Effector memory CD8-positive, alpha-beta T cell (primary cell): Measurements from ENCODE around the gene WDR18.
"Not testable (repeated sequence)": the region's sequence is repeated elsewhere in the genome, so short reads cannot be mapped to it uniquely, and the experiment has no call there.

Experiments used
- ATAC-seq: fragments of 150-1000 bp; cut with Tn5 transposase; replicated peaks from 2 replicates; pipeline ENCODE4 v1.10.0; 2021; ENCODE audit warnings: mild to moderate bottlenecking, moderate library complexity
- DNase-seq, 3 experiments: peaks; one replicate each; pipeline ENCODE4 v3.0.0; 2021
- H3K27ac Mint-ChIP-seq, 2 donors: one replicate each; pipeline ENCODE4 v1.8.0; 2022; ENCODE audit warnings: mild to moderate bottlenecking in 2 of 2, mixed read lengths in 2 of 2, moderate library complexity in 2 of 2
- H3K27me3 Mint-ChIP-seq, 2 donors: one replicate each; pipeline ENCODE4 v1.8.0; 2022; ENCODE audit warnings: mixed read lengths in 2 of 2
- H3K36me3 Mint-ChIP-seq: one replicate; pipeline ENCODE4 v1.8.0; 2022; ENCODE audit warnings: mild to moderate bottlenecking, moderate library complexity, mixed read lengths; ENCODE audit not compliant: insufficient read depth
- H3K4me1 Mint-ChIP-seq, 2 donors: one replicate each; pipeline ENCODE4 v1.8.0; 2022; ENCODE audit warnings: low read depth in 2 of 2, mixed read lengths in 2 of 2
- H3K4me3 Mint-ChIP-seq, 2 donors: one replicate each; pipeline ENCODE4 v1.8.0; 2022; ENCODE audit warnings: mild to moderate bottlenecking in 2 of 2, mixed read lengths in 2 of 2, moderate library complexity in 2 of 2
- H3K9me3 Mint-ChIP-seq, 2 donors: one replicate each; pipeline ENCODE4 v1.8.0; 2022; ENCODE audit warnings: mixed read lengths in 2 of 2

WDR18 gene

DNA sequence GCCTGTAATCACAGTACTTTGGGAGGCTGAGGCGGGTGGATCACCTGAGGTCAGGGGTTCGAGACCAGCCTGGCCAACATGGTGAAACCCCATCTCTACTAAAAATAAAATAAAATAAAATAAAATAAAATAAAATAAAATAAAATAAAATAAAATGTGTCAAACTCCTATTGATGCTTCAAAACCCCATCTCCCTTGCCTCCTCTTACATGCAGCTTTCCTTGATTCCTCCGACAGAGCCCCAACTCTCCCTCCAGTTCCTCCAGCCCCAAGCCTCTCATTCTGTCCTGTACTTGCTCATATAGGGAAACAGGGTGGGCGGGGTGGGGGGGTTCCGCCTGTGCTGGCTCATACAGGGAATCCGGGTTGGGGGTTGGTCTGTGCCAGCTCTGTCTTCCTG is 40.9 kb downstream of the WDR18 start:
- not testable (repeated sequence) for DNase-seq, H3K27me3 Mint-ChIP-seq, H3K27ac Mint-ChIP-seq, H3K4me3 Mint-ChIP-seq, H3K9me3 Mint-ChIP-seq, ATAC-seq
- H3K36me3 Mint-ChIP-seq, result peaks cover 51% of the 10 kb centered on the region
- H3K4me1 Mint-ChIP-seq, result peaks cover 14 to 22% of the 10 kb centered on the region in 2 donors

- peaks cover 18 to 24% of the 10 kb centered on the region in 2 donors for H3K4me1 Mint-ChIP-seq
- DNase-seq (peak in 1 of 3 experiments; percentile 48), ATAC-seq (peak; percentile 10)
- H3K36me3 Mint-ChIP-seq, result peaks cover 55% of the 10 kb centered on the region
- no peaks in the 10 kb centered on the region for H3K9me3 Mint-ChIP-seq
- peak within 1 kb of the TSS; percentile 91 to 94 for H3K27ac Mint-ChIP-seq
- peak within 1 kb of the TSS; percentile 97 to 99 for H3K4me3 Mint-ChIP-seq
- no peaks in the 10 kb centered on the region for H3K27me3 Mint-ChIP-seq
These were observed 42.0 kb downstream of the WDR18 start, which contains the start of gene CNN2 for GRCh38 chr19:1025960-1026782. CNN2 (plus strand) TSS chr19:1026608; CDS start chr19:1026662, 54 bp downstream.

GRCh38 chr19:1026783-1027649 is 42.9 kb downstream of the WDR18 start:
- Mint-ChIP-seq H3K27me3 (no peaks in the 10 kb centered on the region), H3K4me3 (peak overlapping the region; percentile 97 to 99), H3K36me3 (peaks cover 55% of the 10 kb centered on the region), H3K27ac (peak overlapping the region; percentile 91 to 94), H3K9me3 (no peaks in the 10 kb centered on the region), H3K4me1 (peaks cover 18% of the 10 kb centered on the region in 2 donors)
- DNase-seq (peak in 2 of 3 experiments; percentile 32 to 41), ATAC-seq (no peak)

DNA sequence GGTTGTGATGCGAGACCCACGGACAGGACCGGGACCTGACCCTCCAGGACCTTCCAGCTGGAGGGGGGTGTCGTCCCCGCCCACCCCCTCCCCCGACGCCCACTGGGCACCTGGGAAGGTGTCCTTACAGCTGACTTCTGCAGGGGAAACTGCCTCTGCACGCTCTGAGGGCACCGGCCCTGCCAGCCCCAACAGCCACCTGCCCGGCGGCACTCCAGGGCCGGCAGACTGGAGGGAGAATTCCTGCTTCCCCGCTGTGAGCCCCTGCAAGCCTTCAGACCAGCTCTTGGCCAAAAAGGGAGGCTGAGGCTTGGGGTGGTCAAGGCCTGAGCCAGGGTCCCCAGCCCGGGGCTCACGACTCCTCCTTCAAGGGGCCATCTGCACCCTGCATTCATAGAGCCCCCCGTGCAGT is 43.5 kb downstream of the WDR18 start:
- Mint-ChIP-seq H3K4me3 (peak overlapping the region; percentile 97 to 99), H3K9me3 (no peaks in the 10 kb centered on the region), H3K36me3 (peaks cover 61% of the 10 kb centered on the region), H3K27me3 (no peaks in the 10 kb centered on the region), H3K4me1 (peaks cover 18 to 22% of the 10 kb centered on the region in 2 donors), H3K27ac (peak overlapping the region; percentile 91 to 94)
- ATAC-seq (no peak), DNase-seq (peak in 1 of 3 experiments; percentile 47)

DNA sequence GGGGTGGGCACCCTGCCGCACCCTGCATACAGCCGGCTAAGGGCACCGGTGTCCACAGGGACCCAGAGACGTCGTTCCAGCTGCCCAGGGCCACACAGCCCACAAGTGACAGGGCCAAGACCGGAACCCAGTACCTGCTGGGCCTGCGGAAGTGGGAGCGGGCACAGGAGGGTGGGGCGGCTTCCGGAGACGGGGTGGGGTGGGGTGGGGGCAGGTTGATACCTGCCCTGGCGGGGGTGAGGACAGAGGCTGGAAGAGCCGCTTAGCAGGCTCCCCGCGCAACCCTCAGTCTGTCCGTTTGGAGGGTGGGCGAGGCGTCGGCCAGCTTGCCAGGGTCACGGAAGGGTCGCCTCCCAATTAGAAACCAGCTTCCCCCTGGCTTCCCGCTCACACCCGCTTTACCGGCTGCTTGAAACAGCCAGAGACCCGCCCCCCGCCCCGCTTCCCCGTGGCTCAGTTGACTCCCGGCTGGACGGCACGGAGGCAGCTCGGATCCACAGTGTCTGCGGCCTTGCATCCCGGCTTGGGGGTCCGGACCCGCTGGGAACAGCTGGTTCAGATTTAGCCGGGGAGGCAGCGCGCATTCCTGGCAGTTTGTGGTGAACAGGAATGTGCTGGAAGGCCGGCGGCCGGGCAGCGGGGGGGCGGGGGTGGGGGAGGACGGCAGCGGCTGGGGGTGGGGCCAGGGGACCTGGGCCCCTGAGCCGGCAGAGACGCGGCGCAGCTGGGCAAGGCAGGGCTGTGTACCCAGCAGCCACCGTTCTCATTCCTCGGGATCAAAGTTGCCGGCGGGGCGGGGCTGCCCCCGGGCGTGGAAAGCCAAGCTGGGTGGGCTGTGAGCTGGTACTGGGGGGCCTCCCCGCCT is 44.1 kb downstream of the WDR18 start:
- Mint-ChIP-seq H3K27me3 (no peaks in the 10 kb centered on the region), H3K4me3 (peak overlapping the region; percentile 97 to 99), H3K36me3 (peaks cover 67% of the 10 kb centered on the region), H3K27ac (peak overlapping the region; percentile 91 to 94), H3K4me1 (peaks cover 19 to 24% of the 10 kb centered on the region in 2 donors), H3K9me3 (no peaks in the 10 kb centered on the region)
- peak; percentile 29 for ATAC-seq
- peak in 2 of 3 experiments; percentile 42 to 49 for DNase-seq

DNA sequence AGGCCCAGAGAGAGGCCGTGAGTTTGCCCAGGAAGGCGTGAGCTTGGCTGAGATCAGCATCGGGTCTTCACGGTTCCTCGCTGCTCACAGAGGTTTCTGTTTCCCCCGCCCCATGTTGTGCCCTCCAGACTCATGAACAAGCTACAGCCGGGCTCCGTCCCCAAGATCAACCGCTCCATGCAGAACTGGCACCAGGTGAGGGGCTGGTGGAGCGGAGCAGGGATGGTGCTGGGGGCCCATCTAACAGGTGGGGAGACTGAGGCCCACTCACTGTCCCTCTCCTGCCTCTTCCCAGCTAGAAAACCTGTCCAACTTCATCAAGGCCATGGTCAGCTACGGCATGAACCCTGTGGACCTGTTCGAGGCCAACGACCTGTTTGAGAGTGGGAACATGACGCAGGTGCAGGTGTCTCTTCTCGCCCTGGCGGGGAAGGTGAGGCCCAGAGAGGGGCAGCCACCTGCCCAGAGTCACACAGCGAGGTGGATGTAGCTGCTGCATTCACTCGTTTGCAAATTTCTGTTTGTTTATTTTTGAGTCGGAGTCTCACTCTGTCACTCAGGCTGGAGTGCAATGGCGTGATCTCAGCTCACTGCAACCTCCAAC is 48.2 kb downstream of the WDR18 start:
- Mint-ChIP-seq H3K36me3 (peaks cover 83% of the 10 kb centered on the region), H3K4me3 (peak overlapping the region; percentile 31 to 44), H3K27ac (peak overlapping the region in 1 of 2 donors; percentile 20), H3K9me3 (no peaks in the 10 kb centered on the region), H3K27me3 (no peaks in the 10 kb centered on the region), H3K4me1 (peaks cover 27 to 29% of the 10 kb centered on the region in 2 donors)
- no peak for ATAC-seq
- DNase-seq, result no peak

GRCh38 chr19:1035998-1036621 is 52.0 kb downstream of the WDR18 start:
- Mint-ChIP-seq H3K4me3 (peak overlapping the region in 1 of 2 donors; percentile 22), H3K27me3 (no peaks in the 10 kb centered on the region), H3K9me3 (no peaks in the 10 kb centered on the region), H3K27ac (peak overlapping the region; percentile 31 to 84), H3K36me3 (peaks cover 86% of the 10 kb centered on the region), H3K4me1 (peaks cover 43 to 53% of the 10 kb centered on the region in 2 donors)
- DNase-seq (no peak), ATAC-seq (no peak)

DNA sequence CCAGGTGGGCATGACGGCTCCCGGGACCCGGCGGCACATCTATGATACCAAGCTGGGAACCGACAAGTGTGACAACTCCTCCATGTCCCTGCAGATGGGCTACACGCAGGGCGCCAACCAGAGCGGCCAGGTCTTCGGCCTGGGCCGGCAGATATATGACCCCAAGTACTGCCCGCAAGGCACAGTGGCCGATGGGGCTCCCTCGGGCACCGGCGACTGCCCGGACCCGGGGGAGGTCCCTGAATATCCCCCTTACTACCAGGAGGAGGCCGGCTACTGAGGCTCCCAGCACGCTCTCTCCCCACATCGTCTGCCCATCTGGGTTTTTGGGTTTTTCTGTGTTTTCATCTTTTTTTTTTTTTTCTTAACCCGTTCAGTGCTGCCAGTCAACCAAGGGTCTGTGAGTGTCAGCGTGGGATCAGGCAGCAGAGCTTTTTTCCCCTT is 53.5 kb downstream of the WDR18 start:
- peak overlapping the region; percentile 92 to 96 for H3K4me3 Mint-ChIP-seq
- H3K9me3 Mint-ChIP-seq, result no peaks in the 10 kb centered on the region
- DNase-seq (no peak), ATAC-seq (no peak)
- H3K27ac Mint-ChIP-seq, result peak overlapping the region; percentile 46 to 89
- no peaks in the 10 kb centered on the region for H3K27me3 Mint-ChIP-seq
- H3K36me3 Mint-ChIP-seq, result peaks cover 78% of the 10 kb centered on the region
- peaks cover 46 to 59% of the 10 kb centered on the region in 2 donors for H3K4me1 Mint-ChIP-seq

- Mint-ChIP-seq H3K9me3 (no peaks in the 10 kb centered on the region), H3K27ac (peak overlapping the region; percentile 89 to 92), H3K4me1 (peaks cover 44 to 57% of the 10 kb centered on the region in 2 donors), H3K4me3 (peak overlapping the region; percentile 92 to 96), H3K36me3 (peaks cover 74% of the 10 kb centered on the region), H3K27me3 (no peaks in the 10 kb centered on the region)
- DNase-seq (no peak), ATAC-seq (no peak)
These were observed 55.0 kb downstream of the WDR18 start for GRCh38 chr19:1038978-1039645.

DNA sequence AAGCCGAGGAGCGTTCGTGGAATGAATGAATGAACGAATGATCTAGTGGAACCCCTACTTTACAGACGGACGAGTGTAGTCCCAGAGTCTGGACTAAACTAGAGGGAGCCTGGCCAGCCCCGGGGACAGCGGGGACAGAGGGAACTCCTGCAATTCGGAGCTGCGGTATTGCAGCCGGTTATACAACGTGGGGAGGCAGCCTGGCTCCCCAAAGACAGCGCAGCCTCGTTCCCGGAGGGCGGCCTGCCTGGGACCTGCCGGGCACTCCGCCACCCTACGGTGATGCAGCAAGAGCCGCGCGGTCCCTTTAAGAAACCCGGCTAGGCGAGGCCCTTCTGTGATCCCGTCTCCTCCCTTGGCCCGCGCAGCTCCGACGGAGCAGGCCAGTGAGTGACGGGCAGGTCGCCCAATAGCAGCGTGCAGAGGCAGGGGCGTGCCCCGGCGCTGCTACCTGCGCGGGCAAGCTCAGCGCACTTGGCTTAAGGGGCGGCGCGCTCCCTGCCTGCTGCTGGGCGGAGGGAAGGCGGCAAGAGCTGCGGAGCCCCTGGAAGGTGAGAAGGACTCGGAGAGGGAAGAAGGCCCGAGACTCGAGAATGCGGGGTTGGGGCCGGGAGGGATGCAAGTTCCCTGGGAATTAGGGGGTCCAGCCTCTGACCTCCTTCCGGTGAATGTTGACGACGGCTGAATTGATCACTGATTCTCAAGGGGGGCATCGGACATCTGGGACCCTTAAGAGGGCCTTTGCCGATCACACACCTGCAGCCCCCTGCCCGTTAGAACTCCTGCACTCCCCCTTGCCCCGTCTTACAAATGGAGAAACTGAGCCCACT is 55.7 kb downstream of the WDR18 start, which contains the start of gene ABCA7:
Gene ABCA7 (plus strand): TSS at position 462 of the 830 bp plus-strand sequence. CDS start 1,255 bp downstream, outside the sequence.
- peak within 1 kb of the TSS; percentile 89 to 92 for H3K27ac Mint-ChIP-seq
- ATAC-seq, result peak; percentile 92
- H3K36me3 Mint-ChIP-seq, result peaks cover 82% of the 10 kb centered on the region

More for the DNA sequence above, 55.7 kb downstream of the WDR18 start, which contains the start of gene ABCA7:
- H3K9me3 Mint-ChIP-seq, result no peaks in the 10 kb centered on the region
- DNase-seq, result peak; percentile 99 to 100 (median 100)
- H3K27me3 Mint-ChIP-seq, result no peaks in the 10 kb centered on the region
- H3K4me3 Mint-ChIP-seq, result peak within 1 kb of the TSS; percentile 92 to 96
- H3K4me1 Mint-ChIP-seq, result peaks cover 44 to 57% of the 10 kb centered on the region in 2 donors
